NCI-H2029 treated with DMSO at 0.1 percent for 48 hours (cell line): ENCODE measurements around the gene IL17RA.

ENCODE experiments used
- DNase-seq: peaks from one replicate; lab custom pipeline; 2025; lab: John Stamatoyannopoulos, UW

The IL17RA gene

DNA sequence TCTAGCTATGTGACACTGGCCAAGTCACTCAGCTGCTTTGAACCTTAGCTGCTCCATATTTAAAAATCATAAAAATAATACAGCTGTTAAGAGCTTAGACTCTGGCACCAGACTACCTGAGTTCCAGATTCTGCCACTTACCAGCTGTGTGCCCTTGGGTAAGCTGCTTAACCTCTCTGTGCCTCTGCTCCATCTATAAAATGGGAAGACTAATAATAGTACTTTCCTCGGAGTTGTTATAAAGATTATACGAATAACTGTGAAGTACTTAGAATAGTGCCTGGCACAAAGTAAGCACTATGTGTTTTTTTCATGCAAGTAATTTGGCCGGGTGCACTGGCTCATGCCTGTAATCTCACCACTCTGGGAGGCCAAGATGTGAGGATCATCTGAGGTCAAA is 72.9 kb downstream of the IL17RA start:
- DNase-seq, result no peak

DNA sequence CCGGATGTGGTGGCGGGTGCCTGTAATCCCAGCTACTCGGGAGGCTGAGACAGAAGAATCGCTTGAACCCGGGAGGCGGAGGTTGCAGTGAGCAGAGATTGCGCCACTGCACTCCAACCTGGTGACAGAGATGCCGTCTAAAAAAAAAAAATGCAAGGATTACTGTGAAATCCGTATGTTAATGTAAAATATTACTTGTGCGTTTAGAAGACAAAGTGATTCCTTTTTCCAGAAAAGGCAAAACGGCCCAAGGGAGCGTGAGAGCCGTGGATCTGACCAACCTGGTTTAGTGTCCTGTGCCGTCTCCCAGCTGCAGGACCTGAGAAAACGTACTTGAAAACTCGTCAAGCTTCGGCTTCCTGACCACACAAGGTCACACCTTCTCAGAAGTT is 73.4 kb downstream of the IL17RA start:
- DNase-seq, result no peak

DNA sequence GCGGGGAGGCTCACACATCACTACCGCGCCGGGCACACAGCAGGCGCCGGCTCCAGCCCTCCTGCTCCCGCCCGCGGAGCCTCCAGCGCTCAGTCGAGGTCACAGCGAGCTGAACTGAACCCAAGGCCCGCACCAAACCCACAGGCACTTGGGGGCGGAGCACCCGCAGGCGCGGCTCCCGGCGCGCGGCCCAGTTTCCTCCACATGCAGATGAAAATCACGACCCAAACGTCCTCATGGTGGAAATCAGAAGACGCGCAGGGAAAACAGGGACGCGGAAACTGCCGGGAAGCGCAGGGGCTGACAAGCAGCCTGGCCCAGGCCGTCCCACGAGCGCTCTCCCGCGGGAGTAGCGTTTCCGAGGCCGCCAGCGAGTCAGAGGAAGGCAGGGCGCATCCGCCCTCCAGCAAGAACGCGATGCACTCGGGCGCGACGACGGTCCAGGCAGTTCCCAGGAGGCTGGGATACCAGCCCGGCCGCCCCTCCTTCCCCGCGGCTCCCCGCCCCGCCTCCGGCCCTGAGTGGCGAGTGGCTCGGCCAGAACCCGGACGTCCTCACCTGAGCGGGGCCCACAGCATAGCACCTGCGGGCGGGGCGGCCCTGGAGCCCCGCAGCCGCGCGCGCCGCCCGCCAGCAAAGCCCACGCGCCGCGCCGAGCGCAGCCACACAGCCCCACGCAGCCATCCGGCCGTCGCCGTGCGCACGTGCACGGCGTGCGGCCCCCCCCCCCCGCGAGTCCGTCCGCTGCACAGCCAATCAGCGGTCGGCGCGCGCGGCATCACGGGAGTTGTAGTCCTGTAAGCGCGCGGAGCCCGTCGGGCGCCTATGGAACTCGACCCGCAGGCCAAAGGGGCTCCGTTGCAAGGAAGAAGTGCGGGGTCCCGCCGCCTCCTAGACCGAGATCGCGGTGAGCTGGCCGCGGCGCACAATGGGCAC is 74.0 kb downstream of the IL17RA start, which contains the start of gene HDHD5:
Gene HDHD5 (minus strand): TSS at position 710 of the 936 bp plus-strand sequence. CDS start 26 bp downstream, at position 684.
- DNase-seq, result peak; percentile 27

DNA sequence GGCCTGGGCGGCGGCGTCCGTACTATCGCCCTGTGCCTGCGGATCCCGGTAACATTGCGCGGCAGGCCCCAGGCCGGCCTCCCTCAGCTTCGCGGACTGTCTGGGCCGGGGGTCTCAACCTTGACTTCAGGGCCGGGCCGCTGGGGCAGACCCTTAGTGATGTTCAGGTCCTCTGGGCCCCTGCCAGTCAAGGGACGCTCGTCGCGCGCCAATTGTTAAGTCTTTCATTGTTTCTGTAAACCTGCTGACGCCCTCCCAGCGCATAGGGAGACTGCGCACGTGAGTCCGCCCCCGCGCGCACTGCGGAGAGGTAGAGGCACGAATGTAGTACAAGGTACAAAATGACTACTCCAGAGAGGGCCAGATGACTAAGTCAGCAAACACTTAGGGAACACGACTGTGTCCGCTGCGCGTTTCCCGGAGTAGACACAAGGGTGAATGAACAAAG is 74.7 kb downstream of the IL17RA start:
- DNase-seq, result no peak

DNA sequence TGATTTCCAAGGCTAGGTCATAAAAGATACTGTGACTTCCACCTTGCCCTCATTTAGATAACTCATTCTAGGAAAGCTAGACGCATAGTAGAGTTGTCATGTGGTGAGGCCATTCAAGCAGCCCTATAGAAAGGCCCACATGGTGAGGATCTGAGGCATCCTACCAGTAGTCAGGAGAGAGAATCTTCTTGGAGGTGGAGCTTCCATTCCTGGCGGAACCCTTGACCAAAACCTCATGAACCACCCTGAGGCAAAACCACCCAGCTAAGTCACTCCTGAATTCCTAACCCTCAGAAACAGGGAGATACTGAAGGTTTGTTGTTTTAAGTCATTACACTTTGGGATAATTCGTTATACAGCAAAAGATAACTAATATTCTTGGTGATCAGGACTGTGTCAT is 77.2 kb downstream of the IL17RA start:
- no peak for DNase-seq

DNA sequence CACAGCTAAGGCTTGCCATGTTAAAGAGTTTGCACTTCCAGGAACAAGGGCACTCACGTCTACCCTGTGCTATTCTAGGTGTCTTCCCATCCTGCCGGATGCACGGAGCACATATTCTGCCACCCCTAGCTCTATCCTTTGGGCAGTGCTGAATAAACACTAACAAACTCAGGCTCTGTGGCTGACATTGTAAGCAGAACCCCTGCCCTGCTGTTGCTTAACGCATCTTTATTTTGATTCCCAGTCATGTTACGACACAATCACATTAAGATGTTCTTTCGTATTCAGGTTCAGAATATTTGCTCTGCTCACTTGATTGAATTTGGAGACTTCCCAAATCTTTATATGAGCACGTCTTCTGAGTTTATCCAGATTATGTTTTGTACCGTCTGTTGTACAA is 77.9 kb downstream of the IL17RA start:
- no peak for DNase-seq

DNA sequence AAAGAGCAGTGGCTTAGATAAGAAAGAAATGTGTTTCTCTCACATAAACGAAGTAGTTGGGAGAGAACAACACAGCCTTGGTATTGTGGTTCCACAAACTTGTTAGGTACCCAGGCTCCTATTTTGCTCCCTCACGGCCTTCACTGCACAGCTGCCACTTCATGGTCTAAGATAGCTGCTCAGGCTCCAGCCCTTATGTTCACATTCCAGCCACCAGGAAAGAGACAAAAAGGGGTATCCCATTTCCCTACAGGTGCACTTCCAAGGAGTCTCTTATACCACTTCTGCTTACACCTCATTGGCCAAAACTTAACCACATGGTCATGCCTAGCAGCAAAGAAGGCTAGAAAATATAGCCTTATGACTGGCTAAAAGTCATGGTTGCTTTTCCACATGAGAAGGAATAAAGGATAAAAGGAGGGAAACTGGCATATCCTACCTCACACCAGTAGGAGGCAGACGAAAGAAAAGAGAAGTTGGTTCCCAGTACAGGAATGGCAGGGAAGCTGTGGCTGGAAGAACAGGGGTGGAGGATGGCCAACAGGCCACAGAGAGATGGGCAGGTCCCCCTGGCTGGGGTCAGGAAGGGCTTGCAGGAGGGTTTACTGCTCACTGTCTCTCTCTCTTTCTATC is 79.7 kb downstream of the IL17RA start:
- no peak for DNase-seq
